Measurements from ENCODE around the gene SYNDIG1.

Gene SYNDIG1

GRCh38 chr20:24529369-24529719 is 59.9 kb downstream of the SYNDIG1 start:
- DNase-seq = no peak

- no peak for DNase-seq
Measured at GRCh38 chr20:24530131-24530680, 60.8 kb downstream of the SYNDIG1 start.

- DNase-seq = no peak
Measured at GRCh38 chr20:24531202-24531601, 61.8 kb downstream of the SYNDIG1 start.

- no peak for DNase-seq
Measured at GRCh38 chr20:24531631-24532419, 62.4 kb downstream of the SYNDIG1 start.

- no peak for DNase-seq
Measured at GRCh38 chr20:24533449-24533848, 64.0 kb downstream of the SYNDIG1 start.

GRCh38 chr20:24534282-24534681 is 64.9 kb downstream of the SYNDIG1 start:
- no peak for DNase-seq

GRCh38 chr20:24535941-24536730 is 66.7 kb downstream of the SYNDIG1 start:
- no peak for DNase-seq

GRCh38 chr20:24537210-24537609 is 67.8 kb downstream of the SYNDIG1 start:
- no peak for DNase-seq

GRCh38 chr20:24542721-24543120 is 73.3 kb downstream of the SYNDIG1 start:
- DNase-seq = no peak

- DNase-seq = no peak
Measured at GRCh38 chr20:24543168-24543567, 73.7 kb downstream of the SYNDIG1 start.

- DNase-seq = no peak
Measured at GRCh38 chr20:24543741-24544140, 74.3 kb downstream of the SYNDIG1 start.

- no peak for DNase-seq
Measured at GRCh38 chr20:24544371-24544770, 74.9 kb downstream of the SYNDIG1 start.

GRCh38 chr20:24545168-24545567 is 75.7 kb downstream of the SYNDIG1 start:
- no peak for DNase-seq

- no peak for DNase-seq
Measured at GRCh38 chr20:24546232-24546892, 76.9 kb downstream of the SYNDIG1 start.

- no peak for DNase-seq
Measured at GRCh38 chr20:24547967-24548366, 78.5 kb downstream of the SYNDIG1 start.

- no peak for DNase-seq
Measured at GRCh38 chr20:24559114-24559732, 89.8 kb downstream of the SYNDIG1 start.

- DNase-seq = no peak
Measured at GRCh38 chr20:24560571-24561491, 91.4 kb downstream of the SYNDIG1 start.

GRCh38 chr20:24565835-24566351 is 96.5 kb downstream of the SYNDIG1 start:
- DNase-seq = no peak

GRCh38 chr20:24566656-24567055 is 97.2 kb downstream of the SYNDIG1 start:
- no peak for DNase-seq

- DNase-seq = no peak
Measured at GRCh38 chr20:24567508-24567907, 98.1 kb downstream of the SYNDIG1 start.

- DNase-seq = no peak
Measured at GRCh38 chr20:24568842-24569241, 99.4 kb downstream of the SYNDIG1 start.

- DNase-seq = no peak
Measured at GRCh38 chr20:24571159-24571558, 101.7 kb downstream of the SYNDIG1 start.
